CD14-positive monocyte (primary cell): ENCODE data around the gene KIF25. TPM values are rescaled to one million over a fixed set of nuclear protein-coding genes. Genes with fewer than 3 reads are reported as not detected.
"Not testable (repeated sequence)": the region's sequence is repeated elsewhere in the genome, so short reads cannot be mapped to it uniquely, and the experiment has no call there.

Experiments used
- DNase-seq, 3 donors: peaks; one replicate each; pipeline ENCODE4 v3.0.0-alpha.2; 2011 to 2022
- H2AFZ ChIP-seq: 2 replicates; pipeline ENCODE4 v1.6.0; 2012; ENCODE audit warnings: mild to moderate bottlenecking, low read depth, low read length, inconsistent platforms; ENCODE audit not compliant: insufficient read depth, poor library complexity, severe bottlenecking
- H3K27ac ChIP-seq, 2 donors: 1 replicate in 1 of 2; 2 replicates in 1 of 2; pipeline ENCODE4 v1.5.1; 2012 to 2013; ENCODE audit warnings: low read length in 2 of 2, control low read depth in 1 of 2, inconsistent platforms in 1 of 2, low read depth in 1 of 2, mild to moderate bottlenecking in 1 of 2
- H3K27me3 ChIP-seq, 2 donors: one replicate each; pipeline versions ENCODE4 v1.6.0 to v1.6.1; 2011 to 2013; ENCODE audit warnings: low read length in 2 of 2; ENCODE audit not compliant: control insufficient read depth in 2 of 2, insufficient read depth in 2 of 2
- H3K36me3 ChIP-seq, 2 donors: replicated peaks in 1 of 2; 1 replicate in 1 of 2; 2 replicates in 1 of 2; pipeline versions ENCODE4 v1.5.1 to v1.6.1; 2012 to 2013; ENCODE audit warnings: low read length in 2 of 2, control low read depth in 1 of 2, inconsistent platforms in 1 of 2, mild to moderate bottlenecking in 1 of 2; ENCODE audit not compliant: insufficient read depth in 2 of 2, control insufficient read depth in 1 of 2
- H3K4me1 ChIP-seq, 2 donors: 1 replicate in 1 of 2; 2 replicates in 1 of 2; pipeline versions ENCODE4 v1.5.1 to v1.6.1; 2012 to 2013; ENCODE audit warnings: low read length in 2 of 2, control low read depth in 1 of 2, inconsistent platforms in 1 of 2, mild to moderate bottlenecking in 1 of 2, moderate library complexity in 1 of 2; ENCODE audit not compliant: insufficient read depth in 2 of 2, control insufficient read depth in 1 of 2
- H3K4me2 ChIP-seq: replicated peaks from 2 replicates; pipeline ENCODE3; 2012; ENCODE audit warnings: low read length, moderate library complexity, mild to moderate bottlenecking; ENCODE audit not compliant: poor library complexity, severe bottlenecking; ENCODE audit errors: extremely low read depth
- H3K4me3 ChIP-seq, 3 experiments: fragments of 200-600 bp in 1 of 3; sonication (generic) in 1 of 3; replicated peaks in 1 of 3; 1 replicate in 2 of 3; 2 replicates in 1 of 3; pipeline ENCODE4 v1.5.1; 2011 to 2013; ENCODE audit warnings: low read length in 3 of 3, mild to moderate bottlenecking in 3 of 3, control low read depth in 2 of 3, low read depth in 2 of 3, inconsistent platforms in 1 of 3, moderate library complexity in 1 of 3
- H3K79me2 ChIP-seq: 2 replicates; pipeline ENCODE4 v1.6.0; 2012; ENCODE audit warnings: mild to moderate bottlenecking, control low read depth, inconsistent platforms, low read length, moderate library complexity; ENCODE audit not compliant: insufficient read depth
- H3K9ac ChIP-seq: 2 replicates; pipeline ENCODE4 v1.6.0; 2017; ENCODE audit warnings: low read length, mild to moderate bottlenecking; ENCODE audit not compliant: insufficient read depth, poor library complexity, severe bottlenecking
- H3K9me3 ChIP-seq, 2 donors: replicated peaks in 1 of 2; 1 replicate in 1 of 2; 2 replicates in 1 of 2; pipeline versions ENCODE4 v1.5.1 to v1.6.1; 2012 to 2013; ENCODE audit warnings: low read length in 2 of 2, control low read depth in 1 of 2; ENCODE audit not compliant: control insufficient read depth in 1 of 2, insufficient read depth in 1 of 2
- H4K20me1 ChIP-seq: 2 replicates; pipeline ENCODE4 v1.6.0; 2012; ENCODE audit warnings: mild to moderate bottlenecking, low read length, control low read depth, moderate library complexity; ENCODE audit not compliant: insufficient read depth
- H3K27ac Mint-ChIP-seq, 7 donors: one replicate each; pipeline ENCODE4 v1.8.0; 2020; ENCODE audit warnings: mild to moderate bottlenecking in 7 of 7, mixed read lengths in 7 of 7, moderate library complexity in 6 of 7, inconsistent platforms in 2 of 7
- H3K27me3 Mint-ChIP-seq, 3 donors: one replicate each; pipeline ENCODE4 v1.8.0; 2021 to 2022; ENCODE audit warnings: low read depth in 3 of 3, mild to moderate bottlenecking in 3 of 3, mixed read lengths in 3 of 3, moderate library complexity in 3 of 3, inconsistent platforms in 1 of 3
- H3K36me3 Mint-ChIP-seq, 2 donors: one replicate each; pipeline ENCODE4 v1.8.0; 2020; ENCODE audit warnings: mixed read lengths in 2 of 2, inconsistent platforms in 1 of 2, mild to moderate bottlenecking in 1 of 2
- H3K4me1 Mint-ChIP-seq: one replicate; pipeline ENCODE4 v1.8.0; 2020; ENCODE audit warnings: mild to moderate bottlenecking, mixed read lengths
- H3K4me3 Mint-ChIP-seq, 2 donors: one replicate each; pipeline ENCODE4 v1.8.0; 2020; ENCODE audit warnings: mild to moderate bottlenecking in 2 of 2, mixed read lengths in 2 of 2, moderate library complexity in 1 of 2
- H3K9me3 Mint-ChIP-seq, 7 donors: one replicate each; pipeline ENCODE4 v1.8.0; 2020 to 2022; ENCODE audit warnings: mixed read lengths in 7 of 7, mild to moderate bottlenecking in 6 of 7, moderate library complexity in 6 of 7, inconsistent platforms in 2 of 7
- CTCF ChIP-seq: fragments of 200-600 bp; IDR thresholded peaks from one replicate; pipeline ENCODE4 v1.8.0; 2022; ENCODE audit warnings: antibody characterized with exemption, mild to moderate bottlenecking
- WGBS: methylation state at CpG from one replicate; pipeline ENCODE4 v1.1.5; 2013; ENCODE audit warnings: missing lambda C conversion rate; ENCODE audit not compliant: insufficient coverage; 5-methylcytosine and 5-hydroxymethylcytosine counted together
- intact Hi-C, 2 donors: fragments of 100-400 bp; cut with micrococcal nuclease; formaldehyde crosslinking; loops; one replicate each; pipeline versions ENCODE4 v1.15.0 to v1.15.1; 2023
- polyA plus RNA-seq, 3 donors: library from polyadenylated mRNA; depleted of rRNA in 1 of 3; unstranded in 2 of 3; stranded (reverse) in 1 of 3; fragments of 300-500 nt in 2 of 3; fragments of >200 nt in 1 of 3; fragmentation: Illumina TruSeq in 2 of 3; gene quantifications; 1 replicate in 2 of 3; 2 replicates in 1 of 3; pipeline ENCODE4 v1.2.3, GENCODE V29; 2012 to 2021

Gene KIF25
- polyA plus RNA-seq, 3 donors = not detected

- Mint-ChIP-seq H3K27me3 (peaks cover 0 to 1% (median 0%) of the 10 kb centered on the region in 3 donors), H3K27ac (no peak overlapping the region), H3K4me3 (no peak overlapping the region), H3K36me3 (no peaks in the 10 kb centered on the region), H3K4me1 (no peaks in the 10 kb centered on the region), H3K9me3 (peaks cover 0 to 8% (median 4%) of the 10 kb centered on the region in 7 donors)
- no peak for DNase-seq
- no peak overlapping the region for H3K27ac ChIP-seq
- H4K20me1 ChIP-seq = no peaks in the 10 kb centered on the region
- no peaks in the 10 kb centered on the region for H3K4me1 ChIP-seq
- WGBS = 92% methylated on average over 20 of the region's 34 CpGs
- intact Hi-C loops = no loop called here
- H3K79me2 ChIP-seq = no peaks in the 10 kb centered on the region
- peaks cover 14 to 24% of the 10 kb centered on the region in 2 donors for H3K9me3 ChIP-seq
- no peak for TF ChIP-seq CTCF
- no peaks in the 10 kb centered on the region for H3K27me3 ChIP-seq
- no peak overlapping the region for H2AFZ ChIP-seq
- no peak overlapping the region for H3K9ac ChIP-seq
- no peak overlapping the region for H3K4me2 ChIP-seq
- no peaks in the 10 kb centered on the region for H3K36me3 ChIP-seq
- H3K4me3 ChIP-seq = no peak overlapping the region
These were observed 78.3 kb downstream of the KIF25 start for GRCh38 chr6:168075787-168076202.

GRCh38 chr6:168077401-168077800 lies 79.9 kb downstream of the KIF25 start:
- H3K4me3 Mint-ChIP-seq, H3K27me3 Mint-ChIP-seq, H3K4me1 ChIP-seq, H3K9ac ChIP-seq, intact Hi-C loops, H3K36me3 ChIP-seq, H3K9me3 Mint-ChIP-seq, H3K27ac ChIP-seq, H4K20me1 ChIP-seq, H3K27ac Mint-ChIP-seq, H3K4me2 ChIP-seq, H2AFZ ChIP-seq, H3K36me3 Mint-ChIP-seq, H3K4me1 Mint-ChIP-seq, H3K4me3 ChIP-seq, H3K27me3 ChIP-seq, H3K79me2 ChIP-seq, DNase-seq: not testable (repeated sequence)
- peaks cover 14 to 24% of the 10 kb centered on the region in 2 donors for H3K9me3 ChIP-seq
- WGBS = 52% methylated on average over 5 of the region's 7 CpGs
